ENCODE results near the gene GPX2. TPM values are rescaled to one million over a fixed set of nuclear protein-coding genes. Genes with fewer than 3 reads are reported as not detected.

GPX2 gene
- polyA plus RNA-seq: 1,000 to 10,000 TPM in 1 of 4 donors, 10 to 100 TPM in 3; 49.2 to 1,000 (median 61.2) TPM
- long read RNA-seq, donor 1: 0 reads
- long read RNA-seq, donor 2, transcript GPX2-201 (2 exons, 990 nt): major isoform, 7 of 8 reads
- long read RNA-seq, donor 2, partial matches to known transcripts: 0 of 8 reads
- long read RNA-seq, donor 2, other reads (novel, unspliced or antisense): 0 of 8 reads
- long read RNA-seq, donor 3, partial matches to known transcripts: 0 of 3 reads
- long read RNA-seq, donor 3, other reads (novel, unspliced or antisense): 0 of 3 reads
- long read RNA-seq, donor 4, partial matches to known transcripts: 0 of 1 reads
- long read RNA-seq, donor 4, other reads (novel, unspliced or antisense): 0 of 1 reads
- long read RNA-seq, donor 5, transcript GPX2-201 (2 exons, 990 nt): major isoform, 6 of 6 reads
- long read RNA-seq, donor 5, partial matches to known transcripts: 0 of 6 reads
- long read RNA-seq, donor 5, other reads (novel, unspliced or antisense): 0 of 6 reads
- long read RNA-seq, donor 6, transcript GPX2-201 (2 exons, 990 nt): major isoform, 9 of 9 reads
- long read RNA-seq, donor 6, partial matches to known transcripts: 0 of 9 reads
- long read RNA-seq, donor 6, other reads (novel, unspliced or antisense): 0 of 9 reads
- long read RNA-seq, donor 7: 0 reads
- long read RNA-seq, donor 8: 0 reads
- long read RNA-seq, donor 9, partial matches to known transcripts: 0 of 2 reads
- long read RNA-seq, donor 9, other reads (novel, unspliced or antisense): 0 of 2 reads
- long read RNA-seq, donor 10, transcript GPX2-201 (2 exons, 990 nt): major isoform, 29 of 30 reads
- long read RNA-seq, donor 10, partial matches to known transcripts: 0 of 30 reads
- long read RNA-seq, donor 10, other reads (novel, unspliced or antisense): 0 of 30 reads

- peak; percentile 47 for FAIRE-seq
- H3K4me3 ChIP-seq (ENCODE audit: low read depth in 1 of 3, low read length in 3 of 3): peak within 1 kb of the TSS; percentile 18 to 31 (median 27)
- peaks cover 0 to 43% (median 2%) of the 10 kb centered on the region in 3 donors for H3K36me3 ChIP-seq (ENCODE audit: control insufficient read depth in 3 of 3, insufficient read depth in 2 of 3, low read depth in 1 of 3, low read length in 3 of 3)
- no peaks in the 10 kb centered on the region for H3K27me3 ChIP-seq (ENCODE audit: control insufficient read depth in 3 of 3, insufficient read depth in 3 of 3, low read length in 3 of 3)
- peaks cover 0 to 4% of the 10 kb centered on the region in 2 donors for H3K9me3 ChIP-seq (ENCODE audit: control insufficient read depth in 2 of 2, insufficient read depth in 1 of 2, low read depth in 1 of 2, low read length in 1 of 2)
- H3K27ac ChIP-seq (ENCODE audit: low read depth in 1 of 3, low read length in 2 of 3): peak within 1 kb of the TSS; percentile 60 to 94 (median 76)
- H3K4me1 ChIP-seq (ENCODE audit: control insufficient read depth in 3 of 3, insufficient read depth in 2 of 3, low read depth in 1 of 3, low read length in 2 of 3): peaks cover 9 to 42% (median 16%) of the 10 kb centered on the region in 3 donors
- peak; percentile 88 to 95 for DNase-seq
- WGBS, 3 donors: 13 to 61% (median 38%) methylated on average over 13 of the region's 13 CpGs
These were observed at the start of gene GPX2 for GRCh38 chr14:64942531-64943111. GPX2 (minus strand) TSS chr14:64942745; CDS start chr14:64942726, 19 bp downstream.

DNA sequence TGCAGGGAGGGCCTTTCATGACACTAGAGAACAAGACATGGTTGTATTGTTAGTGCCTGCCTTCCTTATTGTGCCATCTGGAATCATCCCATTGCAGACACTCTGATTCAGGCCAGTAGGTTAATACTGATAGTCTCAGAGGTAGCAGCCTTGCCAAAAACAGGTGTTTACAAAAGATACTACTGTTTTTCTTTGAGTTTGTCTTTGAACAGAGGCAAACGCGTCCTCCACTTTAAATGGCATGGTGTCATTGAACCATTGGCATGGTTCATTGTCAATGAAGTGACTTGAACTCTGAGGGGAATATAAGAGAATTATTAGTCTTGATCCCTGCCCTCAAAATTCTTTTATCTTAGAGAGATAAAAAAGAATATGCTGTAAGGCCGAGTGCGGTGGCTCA, 48.4 kb upstream of the GPX2 start:
- H3K27ac ChIP-seq (ENCODE audit: low read depth in 1 of 3, low read length in 2 of 3): no peak overlapping the region
- DNase-seq: no peak
- no peaks in the 10 kb centered on the region for H3K9me3 ChIP-seq (ENCODE audit: control insufficient read depth in 2 of 2, insufficient read depth in 1 of 2, low read depth in 1 of 2, low read length in 1 of 2)
- 85 to 92% (median 88%) methylated on average over 4 of the region's 4 CpGs for WGBS, 3 donors
- H3K27me3 ChIP-seq (ENCODE audit: control insufficient read depth in 3 of 3, insufficient read depth in 3 of 3, low read length in 3 of 3): no peaks in the 10 kb centered on the region
- peaks cover 2 to 5% (median 3%) of the 10 kb centered on the region in 3 donors for H3K4me1 ChIP-seq (ENCODE audit: control insufficient read depth in 3 of 3, insufficient read depth in 2 of 3, low read depth in 1 of 3, low read length in 2 of 3)
- H3K4me3 ChIP-seq (ENCODE audit: low read depth in 1 of 3, low read length in 3 of 3): no peak overlapping the region
- peaks cover 0 to 14% (median 0%) of the 10 kb centered on the region in 3 donors for H3K36me3 ChIP-seq (ENCODE audit: control insufficient read depth in 3 of 3, insufficient read depth in 2 of 3, low read depth in 1 of 3, low read length in 3 of 3)
- FAIRE-seq: no peak

- no peak for FAIRE-seq
- Histone ChIP-seq H3K36me3 (ENCODE audit: control insufficient read depth in 3 of 3, insufficient read depth in 2 of 3, low read depth in 1 of 3, low read length in 3 of 3) (peaks cover 0 to 14% (median 0%) of the 10 kb centered on the region in 3 donors), H3K9me3 (ENCODE audit: control insufficient read depth in 2 of 2, insufficient read depth in 1 of 2, low read depth in 1 of 2, low read length in 1 of 2) (no peaks in the 10 kb centered on the region), H3K27ac (ENCODE audit: low read depth in 1 of 3, low read length in 2 of 3) (no peak overlapping the region), H3K27me3 (ENCODE audit: control insufficient read depth in 3 of 3, insufficient read depth in 3 of 3, low read length in 3 of 3) (no peaks in the 10 kb centered on the region), H3K4me1 (ENCODE audit: control insufficient read depth in 3 of 3, insufficient read depth in 2 of 3, low read depth in 1 of 3, low read length in 2 of 3) (peaks cover 2 to 5% (median 3%) of the 10 kb centered on the region in 3 donors), H3K4me3 (ENCODE audit: low read depth in 1 of 3, low read length in 3 of 3) (no peak overlapping the region)
- 64 to 88% (median 65%) methylated on average over 3 of the region's 3 CpGs for WGBS, 3 donors
- DNase-seq: no peak
These were observed 47.8 kb upstream of the GPX2 start for GRCh38 chr14:64990296-64990695.

DNA sequence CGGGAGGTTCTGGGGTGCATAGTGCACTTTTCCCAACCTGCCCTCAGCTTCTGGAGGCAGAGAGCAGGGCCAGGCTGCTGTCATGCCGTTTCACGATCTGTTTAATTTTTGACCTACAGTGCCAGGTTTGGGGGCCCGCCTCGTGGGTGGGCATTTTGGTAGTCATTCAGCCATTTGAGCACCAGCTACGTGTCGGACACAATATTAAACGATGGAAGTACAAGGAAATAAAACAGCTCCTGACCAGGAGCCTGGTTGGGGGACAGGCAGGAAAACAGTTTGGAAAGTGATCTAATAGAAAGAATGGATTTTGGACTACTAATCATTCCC, 44.9 kb upstream of the GPX2 start:
- Histone ChIP-seq H3K36me3 (ENCODE audit: control insufficient read depth in 3 of 3, insufficient read depth in 2 of 3, low read depth in 1 of 3, low read length in 3 of 3) (peaks cover 0 to 8% (median 0%) of the 10 kb centered on the region in 3 donors), H3K9me3 (ENCODE audit: control insufficient read depth in 2 of 2, insufficient read depth in 1 of 2, low read depth in 1 of 2, low read length in 1 of 2) (no peaks in the 10 kb centered on the region), H3K4me1 (ENCODE audit: control insufficient read depth in 3 of 3, insufficient read depth in 2 of 3, low read depth in 1 of 3, low read length in 2 of 3) (peaks cover 2 to 6% (median 5%) of the 10 kb centered on the region in 3 donors), H3K27ac (ENCODE audit: low read depth in 1 of 3, low read length in 2 of 3) (peak overlapping the region; percentile 62 to 97 (median 86)), H3K4me3 (ENCODE audit: low read depth in 1 of 3, low read length in 3 of 3) (peak overlapping the region; percentile 43 to 80 (median 64)), H3K27me3 (ENCODE audit: control insufficient read depth in 3 of 3, insufficient read depth in 3 of 3, low read length in 3 of 3) (no peaks in the 10 kb centered on the region)
- FAIRE-seq (no peak), DNase-seq (no peak)
- 0 to 1% (median 1%) methylated on average over 8 of the region's 8 CpGs for WGBS, 3 donors

- DNase-seq (peak; percentile 96 to 99), FAIRE-seq (no peak)
- H3K36me3 ChIP-seq (ENCODE audit: control insufficient read depth in 3 of 3, insufficient read depth in 2 of 3, low read depth in 1 of 3, low read length in 3 of 3): peaks cover 0 to 7% (median 0%) of the 10 kb centered on the region in 3 donors
- peaks cover 2 to 6% (median 5%) of the 10 kb centered on the region in 3 donors for H3K4me1 ChIP-seq (ENCODE audit: control insufficient read depth in 3 of 3, insufficient read depth in 2 of 3, low read depth in 1 of 3, low read length in 2 of 3)
- no peaks in the 10 kb centered on the region for H3K27me3 ChIP-seq (ENCODE audit: control insufficient read depth in 3 of 3, insufficient read depth in 3 of 3, low read length in 3 of 3)
- peak within 1 kb of the TSS; percentile 62 to 97 (median 86) for H3K27ac ChIP-seq (ENCODE audit: low read depth in 1 of 3, low read length in 2 of 3)
- peak within 1 kb of the TSS; percentile 43 to 80 (median 64) for H3K4me3 ChIP-seq (ENCODE audit: low read depth in 1 of 3, low read length in 3 of 3)
- 0 to 1% (median 0%) methylated on average over 65 of the region's 65 CpGs for WGBS, 3 donors
- H3K9me3 ChIP-seq (ENCODE audit: control insufficient read depth in 2 of 2, insufficient read depth in 1 of 2, low read depth in 1 of 2, low read length in 1 of 2): no peaks in the 10 kb centered on the region
These were observed 44.3 kb upstream of the GPX2 start, which contains the start of gene FNTB for GRCh38 chr14:64986648-64987437. FNTB (plus strand) TSS chr14:64986895; CDS start chr14:64986954, 59 bp downstream.

DNA sequence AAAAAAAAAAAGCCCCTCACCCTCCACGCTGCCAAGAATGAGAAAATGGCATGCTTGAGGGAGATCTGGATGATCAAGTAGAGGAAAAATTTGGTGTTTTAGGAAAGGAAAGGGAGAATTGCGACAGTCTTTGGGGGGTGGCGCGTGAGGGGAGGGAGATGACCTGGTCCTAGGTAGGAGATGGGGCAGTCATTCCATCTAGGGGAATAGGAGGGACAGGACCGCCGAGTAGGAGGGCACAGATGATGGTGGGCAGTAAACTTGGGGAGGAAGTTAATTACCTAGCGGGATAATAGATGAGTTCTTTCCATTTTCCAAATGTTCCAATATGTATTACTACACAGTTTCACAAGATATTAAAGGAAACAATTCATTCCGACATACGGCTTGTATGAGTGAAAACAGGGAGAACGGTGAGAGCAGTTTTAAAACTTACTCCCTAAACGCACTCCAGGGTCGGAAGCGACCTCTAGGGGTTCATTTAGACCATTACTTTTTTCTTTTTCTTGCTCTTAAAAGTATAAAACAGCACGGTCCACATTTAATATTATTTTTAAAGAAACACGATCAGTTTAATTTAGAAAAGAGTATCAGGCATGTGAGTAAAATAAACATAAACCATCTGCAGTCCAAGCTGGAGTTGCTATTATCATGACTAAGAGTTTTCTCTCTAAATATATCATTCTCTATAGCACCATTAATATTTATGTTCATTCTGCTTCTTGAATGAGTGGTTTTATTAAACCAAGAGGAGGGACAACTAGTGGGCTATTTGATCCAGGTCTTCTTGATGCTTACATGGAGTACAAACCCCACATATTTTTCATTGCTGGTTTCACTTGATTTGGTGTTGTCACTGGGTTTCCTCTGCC, 41.1 kb upstream of the GPX2 start:
- DNase-seq: peak; percentile 66
- FAIRE-seq: no peak
- Histone ChIP-seq H3K36me3 (ENCODE audit: control insufficient read depth in 3 of 3, insufficient read depth in 2 of 3, low read depth in 1 of 3, low read length in 3 of 3) (no peaks in the 10 kb centered on the region), H3K4me3 (ENCODE audit: low read depth in 1 of 3, low read length in 3 of 3) (no peak overlapping the region), H3K4me1 (ENCODE audit: control insufficient read depth in 3 of 3, insufficient read depth in 2 of 3, low read depth in 1 of 3, low read length in 2 of 3) (peaks cover 2 to 11% (median 5%) of the 10 kb centered on the region in 3 donors), H3K27me3 (ENCODE audit: control insufficient read depth in 3 of 3, insufficient read depth in 3 of 3, low read length in 3 of 3) (no peaks in the 10 kb centered on the region), H3K27ac (ENCODE audit: low read depth in 1 of 3, low read length in 2 of 3) (no peak overlapping the region), H3K9me3 (ENCODE audit: control insufficient read depth in 2 of 2, insufficient read depth in 1 of 2, low read depth in 1 of 2, low read length in 1 of 2) (no peaks in the 10 kb centered on the region)
- 8 to 11% (median 10%) methylated on average over 15 of the region's 15 CpGs for WGBS, 3 donors
